Activated CD4-positive, alpha-beta T cell treated with anti-CD3 and anti-CD28 coated beads, Interleukin-10, Interleukin-2, amounts not matched to agents 100 ng/mL and 50 ng/mL, durations not matched to agents 16 hours and 8 hours (primary cell): ENCODE measurements around the gene MAP2K3.

Source experiments
- DNase-seq: peaks from one replicate; pipeline ENCODE4 v3.0.0-alpha.2; 2020

Gene MAP2K3

DNA sequence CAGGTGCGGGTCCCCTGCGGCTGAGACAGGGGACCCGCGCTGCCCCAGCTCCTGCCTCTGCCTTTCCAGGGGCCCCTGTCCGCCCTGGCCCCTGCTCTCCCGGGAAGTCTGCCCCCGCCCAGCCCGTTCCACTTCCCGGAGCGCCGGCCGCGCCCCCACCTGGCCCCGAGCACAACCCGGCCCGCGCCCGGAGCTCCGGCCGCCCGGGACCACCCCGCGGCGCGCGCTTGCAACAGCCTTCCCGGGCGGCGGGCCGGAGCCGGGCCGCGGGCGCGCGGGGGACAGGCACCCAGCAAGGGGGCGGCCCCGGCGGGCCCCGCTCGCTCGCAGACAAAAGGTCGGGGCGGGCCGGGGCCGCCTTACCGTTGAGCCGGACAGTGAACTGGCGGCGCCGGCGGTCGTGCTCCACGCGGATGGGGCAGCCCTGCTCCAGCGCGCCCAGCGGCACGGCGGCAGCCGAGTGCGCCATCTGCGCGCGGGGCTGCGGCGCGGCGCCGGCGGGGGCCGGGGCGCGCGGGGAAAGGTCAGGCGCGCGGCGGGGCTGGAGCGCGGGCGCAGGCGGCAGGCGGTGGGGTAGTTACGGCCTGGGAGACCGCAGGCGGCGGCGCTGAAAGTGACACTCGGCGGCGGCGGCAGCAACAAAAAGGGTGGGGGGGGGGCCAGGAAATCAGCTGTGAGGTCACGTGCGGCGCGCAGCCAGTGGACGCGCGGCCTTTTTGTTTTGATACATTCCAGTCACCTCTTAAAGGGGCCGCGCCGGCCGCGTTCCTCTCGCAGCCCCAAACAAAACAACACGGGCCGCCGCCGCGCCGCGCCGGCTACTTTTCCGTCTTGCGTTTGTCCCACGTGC is 31.5 kb upstream of the MAP2K3 start, which contains the start of gene NATD1:
TSS of gene NATD1 (minus strand) at position 615 of the 850 bp plus-strand sequence. CDS start at position 469, 146 bp downstream.
- DNase-seq = peak; percentile 78

DNA sequence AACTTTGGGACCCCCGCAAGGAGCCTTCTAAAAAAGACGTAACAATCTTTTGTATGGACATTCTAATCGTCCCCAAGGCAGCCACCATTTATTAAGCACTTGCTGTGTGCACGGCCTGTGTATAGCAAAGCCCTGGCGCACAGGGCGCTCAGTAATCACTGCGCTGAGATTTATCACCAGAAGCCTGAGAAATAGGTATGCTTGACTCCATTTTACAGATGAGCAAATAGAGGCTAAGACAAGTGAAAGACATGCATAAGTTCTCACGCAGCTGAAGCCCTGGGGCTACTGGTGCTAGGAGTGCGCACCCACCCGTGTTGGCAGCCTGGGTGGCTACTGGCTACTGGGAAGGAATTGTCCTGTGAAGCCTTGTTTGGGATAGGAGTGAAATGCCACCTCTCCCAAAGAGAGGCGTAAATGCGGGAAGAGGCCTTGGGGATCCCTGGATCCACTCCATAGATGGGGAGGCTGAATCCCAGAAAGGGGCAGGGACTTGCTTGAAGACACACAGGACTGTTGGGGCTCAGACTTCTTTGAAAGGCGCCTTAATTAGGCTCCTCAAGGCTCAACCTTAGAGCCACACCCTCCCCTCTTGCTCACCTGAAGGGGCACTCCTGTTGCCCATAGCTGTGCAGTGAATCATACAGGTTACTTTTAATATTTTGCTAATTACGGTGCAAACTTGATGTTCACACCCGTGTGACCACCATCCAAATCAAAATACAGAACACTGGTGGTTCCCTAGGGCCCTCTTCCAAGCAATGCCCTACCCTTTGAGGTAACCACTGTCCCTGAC is 30.7 kb upstream of the MAP2K3 start:
- DNase-seq = no peak

DNA sequence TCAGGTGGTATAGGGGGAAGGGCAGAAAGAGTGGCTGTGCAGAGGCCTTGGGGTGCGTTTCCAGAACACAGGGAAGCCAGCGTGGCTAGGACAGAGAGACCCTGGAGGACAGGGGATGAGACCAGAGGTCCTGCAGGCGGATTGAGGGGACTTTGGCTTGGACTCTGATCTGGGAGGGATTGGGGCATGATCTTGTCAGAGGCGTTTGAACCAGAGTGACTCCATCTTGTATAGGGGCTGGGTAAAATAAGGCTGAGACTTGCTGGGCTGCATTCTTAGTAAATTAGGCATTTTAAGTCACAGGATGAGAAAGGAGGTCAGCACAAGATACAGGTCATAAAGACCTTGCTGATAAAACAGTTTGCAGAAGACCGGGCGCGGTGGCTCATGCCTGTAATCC is 25.9 kb upstream of the MAP2K3 start:
- DNase-seq = no peak

DNA sequence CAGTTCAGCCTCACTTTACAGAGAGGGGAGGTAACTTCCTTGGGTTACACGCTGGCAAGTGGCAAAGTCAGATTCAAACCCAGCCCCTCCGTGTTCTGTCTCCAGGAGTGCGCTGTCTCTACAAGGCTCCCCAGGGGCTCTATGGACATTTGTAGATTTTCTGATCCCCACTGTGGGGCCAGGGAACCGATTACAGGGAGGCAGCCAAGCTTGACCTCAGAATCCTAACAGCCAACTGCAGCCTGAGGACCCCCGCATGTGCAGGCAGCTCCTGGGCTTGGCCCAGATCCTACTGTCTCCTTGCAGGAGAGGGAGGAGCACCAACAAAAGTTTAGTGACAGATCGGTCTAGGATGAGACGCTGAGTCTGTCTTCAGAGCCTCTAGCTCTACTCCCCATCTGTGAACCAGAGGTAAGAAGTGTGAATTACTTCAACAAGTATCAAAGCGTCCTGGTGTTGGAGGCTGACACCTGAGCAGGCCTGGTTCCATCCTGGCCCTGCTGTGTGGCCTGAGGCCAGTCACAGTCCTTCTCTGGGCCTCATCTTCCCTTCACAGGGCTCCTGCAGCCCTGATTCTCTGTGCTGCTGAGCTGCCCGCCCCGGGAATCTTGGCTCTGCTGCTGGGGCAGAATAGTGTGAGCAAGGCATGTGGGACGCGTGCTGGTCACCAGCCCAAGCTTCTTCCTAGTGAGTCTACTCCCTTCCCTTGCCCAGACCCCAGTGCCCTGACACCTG is 22.1 kb upstream of the MAP2K3 start:
- no peak for DNase-seq

DNA sequence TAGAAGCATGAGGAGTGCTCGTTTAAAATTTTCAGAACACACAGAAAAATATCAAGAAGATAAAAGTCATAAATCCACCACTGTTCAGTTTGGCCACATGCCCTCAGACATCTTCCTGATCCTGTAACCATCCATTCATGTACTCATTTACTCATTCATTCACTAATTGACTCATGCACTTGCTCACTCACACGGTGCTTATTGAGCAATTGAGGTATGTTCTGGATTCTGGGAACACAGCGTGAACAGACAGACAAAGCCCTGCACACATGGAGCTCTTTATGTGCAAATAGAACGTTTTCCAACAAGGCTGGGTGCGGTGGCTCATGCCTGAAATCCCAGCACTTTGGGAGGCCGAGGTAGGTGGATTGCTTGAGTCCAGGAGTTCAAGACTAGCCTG is 21.1 kb upstream of the MAP2K3 start:
- DNase-seq = peak; percentile 69

DNA sequence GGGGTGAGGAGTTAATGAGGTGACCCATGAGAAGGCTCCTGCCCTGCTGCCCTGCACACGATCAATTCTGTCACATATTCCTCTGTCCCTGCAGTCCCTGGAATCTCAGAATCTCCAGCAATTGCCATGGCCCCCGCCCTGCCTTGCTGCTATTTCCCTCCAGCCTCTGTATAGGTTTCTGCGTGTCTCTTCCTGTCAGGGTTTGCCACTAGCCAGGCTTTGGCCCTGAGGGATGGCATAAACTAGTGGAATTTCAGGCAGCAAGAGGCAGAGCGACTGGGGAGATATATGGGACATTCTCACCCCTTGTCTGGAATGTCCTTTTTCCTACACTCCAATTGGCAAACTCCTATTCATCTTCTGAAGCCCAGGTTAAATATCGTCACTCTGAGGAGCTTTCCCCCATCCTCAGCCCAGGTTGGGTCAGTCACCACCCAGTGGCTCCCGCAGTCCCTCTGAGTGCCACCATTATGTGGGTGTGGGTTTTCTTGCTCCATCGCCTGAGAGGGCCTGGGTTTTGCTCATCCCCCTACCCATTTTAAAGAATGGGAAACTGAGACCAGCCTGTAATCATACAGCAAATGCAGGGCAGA is 15.8 kb upstream of the MAP2K3 start:
- no peak for DNase-seq

DNA sequence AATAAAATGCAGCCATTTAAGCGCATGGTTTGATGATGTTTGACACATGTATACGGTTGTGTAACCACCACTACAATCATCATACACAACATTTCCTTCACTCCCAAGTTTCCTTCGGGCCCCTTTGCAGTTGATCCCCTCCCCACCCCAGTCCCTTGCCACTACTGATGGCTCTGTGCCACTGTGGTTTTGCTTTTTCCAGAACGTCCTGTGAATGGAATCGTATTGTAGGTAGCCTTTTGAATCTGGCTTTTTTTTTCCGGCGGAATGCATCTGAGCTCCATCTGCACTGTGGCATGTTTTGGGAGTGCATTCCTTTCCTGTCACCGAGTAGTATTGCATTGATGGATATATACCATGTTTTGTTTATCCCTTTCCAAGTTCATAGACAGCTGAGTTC is 15.1 kb upstream of the MAP2K3 start:
- no peak for DNase-seq

DNA sequence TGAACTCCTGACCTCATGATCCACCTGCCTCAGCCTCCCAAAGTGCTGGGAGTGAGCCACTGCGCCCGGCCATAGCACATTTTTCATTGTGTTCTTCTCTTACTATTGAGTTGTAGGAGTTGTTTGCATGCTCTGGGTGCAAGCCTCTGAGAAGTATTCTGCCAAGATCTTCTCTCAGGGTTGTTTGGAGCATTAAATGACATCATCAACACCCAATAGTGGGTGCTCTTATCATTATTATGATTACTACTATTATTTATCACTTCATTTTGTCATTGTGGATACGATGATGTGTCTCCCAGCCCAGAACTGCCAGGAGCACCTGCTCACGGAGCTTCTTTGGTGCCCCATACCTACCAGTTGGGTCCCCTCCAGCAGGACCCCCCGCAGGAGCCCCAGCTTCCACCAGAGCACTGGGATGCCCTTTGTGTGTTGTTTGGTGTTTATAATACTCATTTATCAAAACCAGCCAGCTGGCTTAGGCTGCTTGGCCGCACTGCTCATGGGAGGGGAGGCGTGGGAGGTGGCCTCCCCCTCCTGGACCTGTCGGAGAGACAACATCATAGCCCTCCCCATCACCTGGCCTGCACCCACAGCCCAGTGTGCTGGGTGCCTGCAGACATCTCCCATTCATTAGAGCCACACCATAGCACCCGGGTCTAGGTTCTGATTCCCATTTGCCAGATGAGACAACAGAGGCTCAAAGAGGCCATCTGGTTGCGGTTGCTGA is 12.9 kb upstream of the MAP2K3 start:
- no peak for DNase-seq

DNA sequence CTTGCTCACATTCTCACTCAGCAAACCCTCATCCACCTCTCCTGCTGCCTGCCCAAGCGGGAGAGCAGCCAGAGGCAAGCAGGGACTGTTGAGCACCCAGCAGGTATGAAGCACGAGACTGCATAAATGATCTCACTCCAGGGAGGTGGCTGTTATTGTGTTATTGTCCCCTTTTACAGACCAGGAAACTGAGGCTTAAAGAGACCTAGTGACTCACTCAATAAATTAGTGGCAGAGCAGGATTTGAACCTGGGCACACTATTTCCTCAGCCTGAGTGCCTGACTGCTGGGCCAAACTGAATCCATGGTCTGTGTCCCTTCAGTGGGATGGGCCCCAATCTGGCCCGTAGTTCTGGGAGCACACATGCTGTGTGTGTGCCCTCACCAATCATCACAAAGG is 12.3 kb upstream of the MAP2K3 start:
- no peak for DNase-seq

DNA sequence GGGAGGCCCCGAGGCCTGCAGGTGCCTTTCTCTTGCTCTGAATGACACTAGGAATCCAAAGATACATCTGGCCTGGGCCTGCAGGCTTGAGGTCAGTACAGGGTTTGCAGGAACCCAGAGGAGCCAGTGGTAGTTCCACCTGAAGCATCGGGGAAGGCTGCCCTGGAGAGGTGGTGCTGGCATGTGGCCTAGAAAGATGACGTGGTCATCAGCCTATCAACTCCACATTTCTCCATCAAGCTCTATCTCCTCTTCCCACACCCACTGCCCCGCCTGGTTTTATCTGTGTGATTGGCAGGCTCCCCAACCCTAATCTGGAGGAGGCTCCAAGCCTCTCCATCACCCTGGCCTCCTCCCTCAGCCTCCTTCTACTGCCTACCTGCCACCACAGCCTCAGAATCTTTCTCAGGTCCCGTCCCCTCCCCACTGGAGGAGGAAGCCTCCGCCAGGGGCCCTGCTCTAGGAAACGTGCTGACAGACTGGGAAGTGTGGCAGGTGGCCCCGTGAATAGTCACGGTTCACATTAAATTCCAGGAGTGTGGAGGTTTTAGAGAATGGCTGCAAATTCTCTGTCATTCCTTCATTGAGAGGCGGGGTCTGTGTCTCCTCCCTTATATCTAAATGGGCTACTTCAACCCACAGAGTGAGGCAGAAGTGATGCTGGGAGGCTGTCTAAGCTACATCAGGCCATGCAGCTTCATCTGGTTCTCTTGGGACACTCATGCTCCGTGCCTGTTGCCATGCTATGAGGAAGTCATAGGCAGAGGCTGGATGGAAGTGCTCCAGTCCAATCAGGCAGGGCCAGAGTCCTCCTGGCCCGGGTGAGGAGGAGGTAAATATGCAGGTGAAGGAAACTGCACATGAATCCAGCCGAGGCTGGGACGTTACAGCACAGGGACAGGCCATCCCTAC is 11.4 kb upstream of the MAP2K3 start:
- no peak for DNase-seq

DNA sequence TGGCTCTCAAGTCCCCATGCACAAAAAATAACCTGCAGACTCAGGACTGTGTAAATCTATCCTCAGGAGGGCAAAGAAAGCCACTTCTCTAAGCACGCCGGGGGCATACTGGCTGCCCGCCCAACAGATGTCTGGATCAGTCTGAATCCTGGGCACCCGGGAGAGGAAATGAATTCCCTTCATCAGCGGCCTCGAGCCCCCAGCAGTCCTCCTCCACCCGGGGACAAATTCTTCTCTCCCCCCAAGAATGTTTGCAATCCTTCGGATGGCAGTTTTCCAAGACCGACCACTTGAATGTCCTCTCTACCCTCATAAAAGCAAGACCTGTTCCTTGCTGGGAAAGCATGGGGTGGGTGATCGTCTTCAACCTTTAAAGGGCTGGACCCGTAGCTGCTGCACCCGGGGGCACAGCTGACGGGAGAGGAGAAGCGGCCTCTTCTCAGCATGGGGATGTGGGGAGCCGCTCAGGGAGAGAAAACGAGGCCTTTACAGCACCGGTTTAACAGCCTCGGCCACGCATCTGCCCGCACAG is 9.4 kb upstream of the MAP2K3 start:
- DNase-seq = no peak

DNA sequence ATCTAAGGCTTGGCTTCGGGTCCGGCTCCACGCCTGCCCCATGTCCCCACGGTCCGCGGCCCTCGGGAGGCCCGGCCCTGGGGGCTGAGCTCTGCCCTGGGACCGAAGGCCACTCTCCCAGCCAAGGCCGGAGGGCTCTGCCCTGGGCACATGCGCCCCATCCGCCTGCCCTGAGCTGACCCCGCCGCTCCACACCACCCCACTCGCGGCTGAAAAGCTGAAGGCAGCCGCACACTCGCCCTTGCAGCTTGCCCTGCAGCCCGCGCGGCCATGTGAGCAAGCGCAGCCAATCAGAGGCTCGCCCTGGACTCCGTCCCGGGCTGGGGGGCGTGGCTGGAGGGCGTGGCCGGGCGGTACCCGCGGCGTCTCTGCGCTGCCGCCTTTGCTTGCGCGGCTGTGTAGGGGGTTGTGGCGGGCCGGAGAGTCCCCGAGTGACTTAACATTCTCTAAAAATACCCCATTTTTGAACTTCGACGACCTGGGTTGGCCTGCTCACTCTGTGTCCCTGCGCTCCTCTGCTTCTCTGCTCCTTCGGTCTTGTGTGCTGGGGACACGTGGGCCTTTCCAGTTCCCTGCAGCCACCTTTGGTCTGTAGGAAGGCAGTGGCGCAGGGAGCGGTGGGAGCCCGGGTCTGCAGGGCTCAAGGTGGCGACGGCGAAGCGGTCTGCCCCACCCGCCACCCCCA is 8.8 kb upstream of the MAP2K3 start:
- DNase-seq = peak; percentile 96

DNA sequence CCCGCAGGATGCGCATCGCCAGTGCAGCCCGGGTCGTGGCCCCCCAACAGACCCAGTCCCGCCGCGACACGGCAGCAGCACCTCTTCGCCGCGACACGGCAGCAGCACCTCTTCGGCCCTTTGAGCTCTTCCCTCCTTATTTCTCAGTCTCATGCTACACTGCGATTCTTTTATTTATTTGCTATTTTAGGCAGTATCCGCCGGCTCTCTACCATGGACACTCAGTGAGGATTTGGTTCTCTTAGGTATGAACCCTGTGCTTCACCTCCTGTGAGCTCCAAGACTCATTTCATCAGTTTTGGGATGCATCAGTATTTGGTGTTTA is 8.3 kb upstream of the MAP2K3 start:
- DNase-seq = no peak

DNA sequence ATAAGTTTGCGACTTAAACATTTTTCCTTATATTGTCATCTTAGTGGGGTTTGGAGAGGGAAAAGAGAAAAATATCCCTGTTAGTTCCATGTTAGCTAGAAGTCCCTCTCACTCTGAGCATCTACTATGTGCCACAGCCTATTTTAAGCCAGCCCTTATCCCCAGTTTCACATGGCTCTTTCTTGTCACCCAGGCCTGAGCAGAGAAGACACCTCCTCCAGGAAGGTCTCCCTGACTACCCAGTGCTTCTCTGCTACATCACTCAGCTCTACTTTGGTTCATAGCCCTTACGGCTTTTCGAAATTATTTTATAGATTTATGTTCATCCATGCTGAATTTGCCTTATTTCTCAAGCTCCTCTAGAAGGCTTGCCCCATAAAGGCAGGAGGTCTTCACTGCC is 7.2 kb upstream of the MAP2K3 start:
- no peak for DNase-seq

DNA sequence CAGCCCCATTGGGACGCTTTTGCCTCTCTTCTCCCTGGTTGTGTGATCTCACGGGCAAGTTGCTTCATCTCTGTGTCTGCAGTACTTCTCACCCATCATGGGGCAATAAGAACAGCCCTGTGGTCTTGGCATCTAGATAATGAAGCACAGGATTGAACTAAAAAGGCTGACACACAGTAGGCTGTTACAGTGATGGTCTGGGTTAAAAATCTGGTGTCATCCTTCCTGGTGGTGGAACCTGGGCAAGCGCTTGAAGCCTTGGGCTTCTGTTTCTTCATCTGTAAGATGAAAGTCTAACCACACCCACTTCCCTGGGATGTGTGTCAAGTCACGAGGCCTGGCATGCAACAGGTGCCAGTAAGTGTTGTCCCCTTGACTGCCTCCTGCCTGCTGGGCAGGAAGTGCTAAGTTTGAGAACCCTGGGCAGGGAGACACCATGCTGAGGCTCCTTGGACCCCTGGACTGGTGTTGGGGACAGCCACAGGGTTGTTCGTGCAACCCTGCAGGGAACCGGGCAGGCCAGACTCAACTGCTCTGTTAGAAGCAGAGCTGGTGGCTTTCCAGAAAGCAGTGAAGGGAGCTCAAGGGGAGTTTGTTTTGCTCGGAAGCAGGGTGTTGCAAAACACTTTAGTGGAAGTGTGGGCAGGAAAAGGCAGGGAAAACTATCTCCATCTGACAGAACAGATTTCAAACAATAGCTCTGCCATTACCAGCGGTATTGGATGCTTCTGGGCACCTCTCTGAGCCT is 5.9 kb upstream of the MAP2K3 start:
- peak; percentile 71 for DNase-seq

DNA sequence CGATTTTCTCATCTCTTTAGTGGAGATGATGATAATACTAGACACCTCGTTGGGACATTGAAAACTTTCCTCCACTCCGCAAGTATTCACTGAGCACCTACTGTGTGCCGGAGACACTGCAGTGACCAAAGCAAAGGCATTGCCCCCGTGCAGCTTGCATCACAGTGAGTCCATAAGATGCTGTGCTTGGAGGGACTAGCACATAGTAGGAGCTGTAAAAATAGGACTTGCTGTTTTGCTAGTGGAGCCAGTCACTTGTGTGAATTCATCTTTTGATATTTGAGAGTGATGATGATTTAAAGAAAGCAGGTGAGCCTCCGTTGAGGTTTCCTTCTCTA is 5.3 kb upstream of the MAP2K3 start:
- DNase-seq = no peak

DNA sequence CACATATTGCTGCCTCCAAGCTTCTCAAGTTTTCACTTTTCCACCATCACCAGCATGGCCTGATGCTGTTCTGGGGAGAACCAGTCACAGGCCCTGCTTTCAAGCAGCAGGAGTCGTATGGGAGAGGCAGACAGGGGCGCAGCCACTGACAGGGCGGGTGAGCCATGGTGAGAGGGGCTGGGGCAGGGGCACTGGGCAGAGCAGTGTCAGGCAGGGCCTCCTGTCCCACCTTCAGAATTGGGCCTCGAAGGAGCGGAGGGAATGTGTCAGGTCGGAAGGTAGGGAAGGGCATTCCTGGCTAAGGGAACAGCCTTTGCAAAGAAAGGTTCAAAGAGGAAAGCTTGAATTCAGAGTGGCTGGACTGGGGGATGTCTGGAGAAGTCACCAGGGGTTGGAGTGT is 4.9 kb upstream of the MAP2K3 start:
- no peak for DNase-seq

DNA sequence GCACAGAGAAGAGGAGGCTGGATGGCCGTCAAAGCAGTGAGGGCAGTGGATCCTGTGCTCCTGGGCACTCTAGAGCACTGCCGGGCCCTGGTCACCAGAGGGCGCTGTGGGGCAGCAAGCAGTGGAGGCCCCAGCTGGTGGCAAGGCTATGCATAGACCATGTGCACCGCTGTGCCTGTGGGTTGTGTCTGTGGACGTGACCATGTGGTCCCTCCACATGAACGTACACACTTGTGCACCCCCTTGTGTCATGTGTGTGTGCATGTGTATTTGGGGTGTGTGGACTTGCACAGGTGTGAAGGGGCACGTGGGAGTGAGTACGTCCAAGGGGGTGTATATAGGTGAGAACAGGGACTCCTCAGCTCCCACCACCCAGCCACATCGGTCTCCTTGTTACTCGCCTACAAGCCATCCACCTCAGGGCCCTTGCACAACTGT is 4.4 kb upstream of the MAP2K3 start:
- DNase-seq = peak; percentile 94

DNA sequence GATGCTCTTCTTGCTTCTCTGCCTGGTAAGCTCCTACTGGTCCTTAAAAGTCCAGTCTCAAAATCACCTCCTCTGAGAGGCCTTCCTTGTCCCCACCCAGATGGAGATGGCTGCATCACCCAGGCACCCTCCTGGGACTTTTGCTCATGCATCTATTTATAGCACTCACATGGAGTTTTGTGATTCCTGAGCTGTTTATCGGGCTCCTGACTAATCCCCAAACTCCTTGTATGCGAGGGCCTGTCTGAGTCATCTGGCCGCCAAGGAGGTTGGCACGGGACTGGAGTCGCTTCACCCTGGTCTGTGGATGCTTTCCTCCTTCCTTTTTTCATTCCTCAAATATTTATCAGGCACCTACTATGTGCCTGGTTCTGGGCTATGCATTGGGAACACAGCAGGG is 2.3 kb upstream of the MAP2K3 start:
- DNase-seq = no peak

DNA sequence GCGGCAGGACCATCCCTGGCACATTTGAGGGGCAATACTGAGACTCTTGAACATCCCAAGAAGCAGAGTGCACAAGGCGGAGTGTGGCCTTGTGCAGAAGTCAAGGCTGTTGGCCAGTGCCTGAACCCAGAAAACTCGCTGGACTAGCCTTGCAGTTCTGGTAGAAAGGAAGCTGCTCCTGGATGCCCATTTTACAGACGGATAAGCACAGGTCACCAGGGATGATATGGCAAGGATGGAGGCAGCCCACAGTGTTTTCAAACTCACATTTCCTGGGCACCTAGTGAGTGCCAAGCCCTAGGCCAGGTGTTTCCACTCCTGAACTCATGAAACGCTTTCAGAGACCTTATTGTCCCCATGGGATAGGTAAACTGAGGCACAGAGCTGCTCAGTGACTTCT is 1.7 kb upstream of the MAP2K3 start:
- DNase-seq = no peak
